Esophagus muscularis mucosa (tissue), 4 donors: ENCODE data around the gene GATA3. TPM values are rescaled to one million over a fixed set of nuclear protein-coding genes. Genes with fewer than 3 reads are reported as not detected.
A peak's percentile ranks its signal among the peaks of the same experiment; 100 is the strongest.

Experiments
- DNase-seq: peaks from one replicate; pipeline ENCODE4 v3.0.0-alpha.2; 2017; ENCODE audit errors: extremely low spot score
- H3K27ac ChIP-seq, 4 donors: fragments of 200-600 bp; sonication (generic); replicated peaks in 1 of 4; 1 replicate in 3 of 4; 2 replicates in 1 of 4; pipeline ENCODE4 v1.5.1; 2016 to 2019; ENCODE audit warnings: mild to moderate bottlenecking in 1 of 4
- H3K27me3 ChIP-seq, 4 donors: fragments of 200-600 bp; sonication (generic); one replicate each; pipeline versions ENCODE4 v1.5.1 to v1.6.0; 2016 to 2019
- H3K36me3 ChIP-seq, 4 donors: fragments of 200-600 bp; sonication (generic); one replicate each; pipeline ENCODE4 v1.5.1; 2016 to 2019
- H3K4me1 ChIP-seq, 4 donors: fragments of 200-600 bp; sonication (generic); one replicate each; pipeline ENCODE4 v1.5.1; 2016 to 2019
- H3K4me3 ChIP-seq, 4 donors: fragments of 200-600 bp; sonication (generic); 1 replicate in 2 of 4; 2 replicates in 2 of 4; pipeline ENCODE4 v1.5.1; 2016 to 2019; ENCODE audit warnings: mild to moderate bottlenecking in 4 of 4, moderate library complexity in 1 of 4
- H3K9me3 ChIP-seq, 4 donors: fragments of 200-600 bp; sonication (generic); 1 replicate in 3 of 4; 2 replicates in 1 of 4; pipeline ENCODE4 v1.5.1; 2016 to 2019
- EP300 ChIP-seq: sonication (generic); formaldehyde crosslinking; IDR thresholded peaks from one replicate; pipeline ENCODE4 v1.6.1; 2017; ENCODE audit warnings: antibody characterized with exemption
- POLR2A ChIP-seq: fragments of 450-650 bp; IDR thresholded peaks from one replicate; pipeline ENCODE4 v1.6.1; 2017; ENCODE audit warnings: antibody characterized with exemption, moderate library complexity, mild to moderate bottlenecking, low read depth
- POLR2AphosphoS5 ChIP-seq, 2 donors: sonication (generic); formaldehyde crosslinking; IDR thresholded peaks; one replicate each; pipeline ENCODE4 v1.6.1; 2017; ENCODE audit warnings: antibody characterized with exemption in 2 of 2
- WGBS: methylation state at CpG from one replicate; pipeline ENCODE4 v1.1.5; 2018; 5-methylcytosine and 5-hydroxymethylcytosine counted together
- intact Hi-C: fragments of 100-400 bp; cut with DNase I; formaldehyde crosslinking; loops from one replicate; pipeline ENCODE4 v1.15.1; 2023
- total RNA-seq, 4 donors: library from RNA; depleted of rRNA; stranded (reverse); fragments of >200 nt; gene quantifications; one replicate each; pipeline versions ENCODE4 v1.1.0 to v1.2.1, GENCODE V29; 2016
- TF ChIP-seq, protein P1 (sequence below), 3 experiments: fragments of 200-600 bp in 2 of 3; fragments of 450-650 bp in 1 of 3; sonication (generic) in 2 of 3; IDR thresholded peaks; one replicate each; pipeline ENCODE4 v1.5.1; 2017 to 2019; ENCODE audit warnings: antibody characterized with exemption in 3 of 3, mild to moderate bottlenecking in 2 of 3, moderate library complexity in 1 of 3

The GATA3 gene
- total RNA-seq, 4 donors from 2014 or later = 0.19 to 0.46 (median 0.33) TPM; not detected in 1

DNA sequence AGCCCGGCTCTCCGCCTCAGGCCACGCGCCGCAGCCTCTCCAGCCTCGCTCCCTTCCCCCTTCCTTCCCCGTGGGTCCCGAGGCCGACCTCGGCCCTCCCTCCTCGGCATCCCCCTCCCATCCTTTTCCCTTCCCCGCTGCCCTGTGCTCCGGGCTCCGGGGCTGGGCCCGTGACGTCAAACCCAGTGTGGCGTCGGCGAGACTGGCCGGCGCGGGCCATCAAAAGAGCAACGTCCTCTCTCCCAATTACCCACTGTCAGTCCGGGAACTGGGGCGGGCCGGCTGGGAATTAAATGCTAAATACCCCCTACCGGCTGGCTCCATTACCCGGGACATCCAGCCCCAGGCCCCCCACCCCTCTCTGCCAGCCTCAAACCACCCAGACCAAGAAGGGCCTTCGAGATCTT, 2.6 kb upstream of the GATA3 start:
- 4% methylated on average over 21 of the region's 29 CpGs for WGBS
- TF ChIP-seq, protein P1, sequence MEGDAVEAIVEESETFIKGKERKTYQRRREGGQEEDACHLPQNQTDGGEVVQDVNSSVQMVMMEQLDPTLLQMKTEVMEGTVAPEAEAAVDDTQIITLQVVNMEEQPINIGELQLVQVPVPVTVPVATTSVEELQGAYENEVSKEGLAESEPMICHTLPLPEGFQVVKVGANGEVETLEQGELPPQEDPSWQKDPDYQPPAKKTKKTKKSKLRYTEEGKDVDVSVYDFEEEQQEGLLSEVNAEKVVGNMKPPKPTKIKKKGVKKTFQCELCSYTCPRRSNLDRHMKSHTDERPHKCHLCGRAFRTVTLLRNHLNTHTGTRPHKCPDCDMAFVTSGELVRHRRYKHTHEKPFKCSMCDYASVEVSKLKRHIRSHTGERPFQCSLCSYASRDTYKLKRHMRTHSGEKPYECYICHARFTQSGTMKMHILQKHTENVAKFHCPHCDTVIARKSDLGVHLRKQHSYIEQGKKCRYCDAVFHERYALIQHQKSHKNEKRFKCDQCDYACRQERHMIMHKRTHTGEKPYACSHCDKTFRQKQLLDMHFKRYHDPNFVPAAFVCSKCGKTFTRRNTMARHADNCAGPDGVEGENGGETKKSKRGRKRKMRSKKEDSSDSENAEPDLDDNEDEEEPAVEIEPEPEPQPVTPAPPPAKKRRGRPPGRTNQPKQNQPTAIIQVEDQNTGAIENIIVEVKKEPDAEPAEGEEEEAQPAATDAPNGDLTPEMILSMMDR (IDR thresholded peaks at IDR 0.05) = no peak

DNA sequence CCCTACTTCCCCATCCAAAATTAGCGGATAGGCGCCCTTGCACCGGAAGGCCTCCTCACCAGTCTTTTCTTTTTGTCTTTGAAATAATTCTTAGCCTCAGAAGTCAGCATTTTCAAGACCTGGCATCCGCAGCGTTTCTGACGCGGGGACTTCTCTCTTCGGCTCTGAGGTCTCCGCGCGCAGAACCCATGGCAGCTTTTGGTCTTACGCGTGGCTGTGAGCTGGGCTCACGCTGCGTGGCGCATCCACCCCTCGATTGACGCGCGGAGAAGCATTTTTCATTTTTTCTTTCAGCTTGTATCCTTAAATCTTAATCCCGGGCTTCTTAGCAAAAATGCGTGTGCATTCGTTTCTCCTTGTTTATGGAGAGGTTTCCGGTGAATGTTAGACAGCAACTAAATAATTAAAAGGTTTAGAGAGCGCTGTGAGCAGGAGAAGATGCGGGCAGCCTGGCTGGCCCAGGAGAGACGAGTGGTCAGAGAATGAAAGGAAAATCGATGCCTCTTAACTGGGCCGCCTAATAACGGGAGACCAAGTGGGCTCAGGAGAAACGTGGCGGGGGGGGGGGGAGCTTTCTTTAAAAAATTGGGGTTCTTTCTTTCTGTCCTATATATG, 2.0 kb upstream of the GATA3 start:
- WGBS = 10% methylated on average over 32 of the region's 32 CpGs
- Histone ChIP-seq H3K9me3 (no peaks in the 10 kb centered on the region), H3K27me3 (peaks cover 22 to 100% (median 87%) of the 10 kb centered on the region in 4 donors), H3K36me3 (no peaks in the 10 kb centered on the region), H3K4me3 (peak overlapping the region in 3 of 4 donors; percentile 14 to 53 (median 52)), H3K27ac (no peak overlapping the region), H3K4me1 (peaks cover 61 to 83% (median 77%) of the 10 kb centered on the region in 4 donors)
- intact Hi-C loops = no loop called here
- peak in 1 of 2 donors; percentile 7 for TF ChIP-seq POLR2AphosphoS5 (IDR thresholded peaks at IDR 0.05)
- TF ChIP-seq, protein P1 (IDR thresholded peaks at IDR 0.05) = no peak
- TF ChIP-seq EP300 = no peak
- no peak for TF ChIP-seq POLR2A
- no peak for DNase-seq

More for the DNA sequence above, 2.6 kb upstream of the GATA3 start:
- intact Hi-C loops = no loop called here
- H3K36me3 ChIP-seq = no peaks in the 10 kb centered on the region
- DNase-seq = no peak
- H3K4me1 ChIP-seq = peaks cover 61 to 83% (median 77%) of the 10 kb centered on the region in 4 donors
- H3K4me3 ChIP-seq = peak overlapping the region in 2 of 4 donors; percentile 52
- peaks cover 22 to 100% (median 92%) of the 10 kb centered on the region in 4 donors for H3K27me3 ChIP-seq
- H3K27ac ChIP-seq = no peak overlapping the region
- H3K9me3 ChIP-seq = no peaks in the 10 kb centered on the region

DNA sequence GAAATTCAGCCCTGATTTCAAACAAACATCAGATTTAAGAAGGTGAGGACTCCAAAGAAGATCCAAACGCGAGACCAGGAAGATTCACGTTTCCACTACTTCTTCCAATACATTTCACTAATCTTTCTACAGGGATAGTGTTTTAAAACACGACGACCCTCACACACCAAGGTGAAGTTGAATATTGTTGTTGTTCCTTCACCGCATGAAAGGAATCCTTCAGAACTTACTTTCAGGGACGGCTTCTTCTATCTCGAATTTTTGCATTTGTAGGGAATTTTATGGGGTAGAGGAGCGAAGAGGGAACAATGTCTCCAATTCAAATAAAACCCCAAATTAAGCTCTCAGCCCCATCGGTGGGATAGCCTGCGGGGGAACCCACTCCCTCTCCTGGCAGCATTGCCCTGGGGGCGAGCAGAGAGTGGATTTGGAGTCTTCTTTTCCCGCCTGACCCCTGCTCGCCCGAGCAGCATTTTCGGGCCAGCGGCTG, 1.5 kb upstream of the GATA3 start:
- intact Hi-C loops = no loop called here
- H3K27me3 ChIP-seq = peaks cover 17 to 100% (median 82%) of the 10 kb centered on the region in 4 donors
- TF ChIP-seq EP300 (no peak), POLR2A (no peak), POLR2AphosphoS5 (IDR thresholded peaks at IDR 0.05) (no peak)
- TF ChIP-seq, protein P1 (IDR thresholded peaks at IDR 0.05) = no peak
- WGBS = 15% methylated on average over 12 of the region's 17 CpGs
- H3K4me1 ChIP-seq = peaks cover 61 to 81% (median 77%) of the 10 kb centered on the region in 4 donors
- H3K27ac ChIP-seq = no peak overlapping the region
- DNase-seq = no peak
- no peaks in the 10 kb centered on the region for H3K9me3 ChIP-seq
- no peaks in the 10 kb centered on the region for H3K36me3 ChIP-seq
- peak overlapping the region; percentile 47 to 57 (median 52) for H3K4me3 ChIP-seq

DNA sequence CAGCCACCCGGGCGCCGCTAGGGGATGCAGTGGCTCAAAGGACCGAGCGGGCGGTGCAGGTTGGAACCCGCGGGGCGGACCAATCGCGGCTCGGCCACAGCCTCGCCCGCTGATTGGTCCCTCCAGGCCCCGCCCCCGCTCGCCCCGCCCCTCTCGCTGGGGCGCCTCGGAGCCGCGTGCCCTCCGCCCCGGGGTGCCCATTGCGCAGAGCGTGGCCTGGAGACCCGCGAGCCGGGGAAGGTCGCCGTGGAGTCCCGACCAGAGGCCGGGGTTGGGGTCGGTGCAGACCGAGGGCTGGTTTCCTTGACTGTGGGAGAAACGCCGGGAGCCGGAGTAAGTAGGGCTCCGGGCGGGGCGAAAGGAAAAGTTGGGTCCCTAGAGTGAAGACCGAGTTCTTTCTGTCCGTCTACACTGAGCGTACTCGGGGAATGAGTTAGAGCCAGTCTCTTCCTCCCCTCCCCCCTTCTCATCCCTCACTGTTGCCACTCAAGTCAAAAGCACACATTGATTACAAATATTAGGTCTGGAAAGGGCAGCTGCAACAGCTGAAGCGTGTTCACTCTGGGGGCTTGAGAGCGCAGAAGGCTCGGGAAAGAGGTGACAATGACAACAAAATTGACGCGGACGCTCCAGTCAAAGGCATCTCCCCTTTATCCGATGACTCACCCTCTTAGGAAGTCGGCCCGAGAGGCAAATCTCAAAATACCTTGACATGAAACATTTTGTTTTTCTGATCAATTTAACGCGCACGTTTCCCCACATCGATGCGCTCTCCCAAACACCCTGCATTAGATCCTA, 843 bp upstream of the GATA3 start:
- Histone ChIP-seq H3K4me3 (peak overlapping the region; percentile 47 to 57 (median 52)), H3K27ac (no peak overlapping the region), H3K36me3 (no peaks in the 10 kb centered on the region), H3K27me3 (peaks cover 13 to 100% (median 82%) of the 10 kb centered on the region in 4 donors), H3K4me1 (peaks cover 60 to 76% (median 74%) of the 10 kb centered on the region in 4 donors), H3K9me3 (no peaks in the 10 kb centered on the region)
- no peak for DNase-seq
- intact Hi-C loops = no loop called here
- WGBS = 5% methylated on average over 24 of the region's 60 CpGs
- TF ChIP-seq POLR2A (no peak), EP300 (no peak), POLR2AphosphoS5 (IDR thresholded peaks at IDR 0.05) (no peak)
- TF ChIP-seq, protein P1 (IDR thresholded peaks at IDR 0.05) = peak; percentile 44 to 61 (median 46)
